GM18517 (cell line): ENCODE data around the gene BLTP3B.

Experiments
- ATAC-seq: cut with Tn5 transposase; IDR thresholded peaks from one replicate; pipeline ENCODE4 v1.9.1; 2021; ENCODE audit warnings: mild to moderate bottlenecking, moderate library complexity; ENCODE audit not compliant: unreplicated experiment

BLTP3B gene

DNA sequence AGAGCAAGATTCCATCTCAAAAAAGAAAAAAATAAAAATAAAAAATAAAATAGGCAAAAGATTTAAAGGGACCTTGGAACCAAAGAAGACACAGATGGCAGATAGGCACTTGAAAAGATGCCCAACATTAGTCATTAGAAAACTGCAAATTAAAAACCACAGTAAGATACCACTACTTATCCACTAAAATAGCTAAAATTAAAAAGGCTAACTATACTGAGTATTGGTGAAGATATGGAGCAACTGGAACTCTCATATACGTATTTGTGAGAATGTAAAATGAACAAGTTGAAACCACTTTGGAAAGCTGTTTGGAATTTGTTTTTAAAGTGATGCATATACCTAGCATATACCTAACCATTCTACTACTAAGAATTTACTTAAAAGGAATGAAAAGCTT lies 22.3 kb downstream of the BLTP3B start:
- no peak for ATAC-seq

DNA sequence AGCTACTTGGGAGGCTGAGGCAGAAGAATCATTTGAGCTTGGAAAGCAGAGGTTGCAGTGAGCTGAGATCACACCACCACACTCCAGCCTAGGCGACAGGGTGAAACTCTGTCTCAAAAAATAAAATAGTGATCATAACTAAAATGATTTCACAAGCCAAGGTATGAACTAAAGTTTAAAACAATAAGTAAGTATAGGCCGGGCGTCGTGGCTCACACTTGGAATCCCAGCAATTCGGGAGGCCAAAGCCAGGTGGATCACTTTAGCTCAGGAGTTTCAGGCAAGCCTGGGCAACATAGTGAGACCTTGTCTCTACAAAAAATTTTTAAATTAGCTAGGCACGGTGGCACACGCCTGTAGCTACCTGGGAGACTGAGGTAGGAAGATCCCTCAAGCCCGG lies 27.4 kb downstream of the BLTP3B start:
- ATAC-seq = no peak

DNA sequence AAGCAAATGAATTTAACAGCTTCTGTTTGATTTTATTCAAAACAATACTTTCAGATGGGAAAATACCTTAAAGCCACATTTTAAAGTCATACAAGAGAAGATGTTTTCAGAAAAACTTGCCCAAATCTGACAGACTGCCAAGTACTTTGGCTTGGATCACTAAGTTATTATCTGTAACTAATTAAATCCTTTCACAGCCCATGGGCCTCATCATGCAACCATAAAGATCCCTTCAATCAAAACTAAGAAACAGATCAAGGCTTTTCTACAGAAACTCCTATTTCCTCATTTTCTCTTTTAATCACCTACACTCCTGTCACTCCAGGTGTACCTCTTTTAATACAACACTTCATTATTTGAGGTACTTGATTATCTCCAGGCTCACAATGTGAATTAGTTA lies 28.1 kb downstream of the BLTP3B start:
- no peak for ATAC-seq

DNA sequence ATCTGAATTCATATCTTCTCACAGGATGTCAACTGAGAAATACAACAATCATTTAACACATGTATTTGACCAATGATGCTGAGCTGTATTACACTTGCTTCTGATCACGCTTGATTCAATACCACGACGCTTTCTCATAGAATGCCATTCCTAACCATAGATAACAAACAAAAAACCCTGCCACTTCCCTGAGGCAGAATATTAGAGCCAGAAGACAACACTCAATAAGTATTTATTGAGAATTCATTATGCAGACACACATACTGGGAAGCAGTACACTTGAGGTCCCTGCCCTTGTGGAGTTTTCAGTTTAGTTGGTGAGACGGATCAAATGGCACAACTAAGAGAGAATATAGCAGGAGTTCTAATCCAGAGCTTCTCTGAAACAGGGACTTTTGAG lies 32.4 kb downstream of the BLTP3B start:
- ATAC-seq = no peak

DNA sequence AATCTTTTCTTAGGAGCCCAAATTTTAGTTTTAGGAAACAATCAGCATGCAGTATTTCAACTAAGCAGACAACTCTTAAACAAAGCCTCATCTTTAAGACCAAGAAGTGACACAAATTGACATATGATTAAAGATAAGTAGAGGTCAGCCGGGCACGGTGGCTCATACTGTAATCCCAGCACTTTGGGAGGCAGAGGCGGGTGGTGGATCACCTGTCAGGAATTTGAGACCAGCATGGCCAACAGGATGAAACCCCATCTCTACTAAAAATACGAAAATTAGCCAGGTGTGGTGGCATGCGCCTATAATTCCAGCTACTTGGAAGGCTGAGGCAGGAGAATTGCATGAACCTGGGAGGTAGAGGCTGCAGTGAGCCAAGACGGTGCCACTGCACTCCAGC lies 35.8 kb downstream of the BLTP3B start:
- ATAC-seq = no peak

DNA sequence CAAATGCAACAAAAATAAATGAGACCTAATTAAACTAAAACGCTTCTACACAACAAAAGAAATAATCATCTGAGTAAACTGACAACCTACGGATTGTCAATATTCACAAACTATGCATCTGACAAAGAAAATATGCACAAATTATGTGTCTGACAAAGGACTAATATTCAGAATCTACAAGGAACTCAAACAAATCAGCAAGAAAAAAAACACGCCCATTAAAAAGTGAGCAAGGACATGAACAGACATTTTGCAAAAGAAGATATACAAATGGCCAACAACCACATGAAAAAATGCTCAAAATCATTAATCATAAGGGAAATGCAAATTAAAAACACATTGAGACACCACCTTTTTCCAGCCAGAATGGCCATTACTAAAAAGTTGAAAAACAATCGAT lies 37.0 kb downstream of the BLTP3B start:
- no peak for ATAC-seq

DNA sequence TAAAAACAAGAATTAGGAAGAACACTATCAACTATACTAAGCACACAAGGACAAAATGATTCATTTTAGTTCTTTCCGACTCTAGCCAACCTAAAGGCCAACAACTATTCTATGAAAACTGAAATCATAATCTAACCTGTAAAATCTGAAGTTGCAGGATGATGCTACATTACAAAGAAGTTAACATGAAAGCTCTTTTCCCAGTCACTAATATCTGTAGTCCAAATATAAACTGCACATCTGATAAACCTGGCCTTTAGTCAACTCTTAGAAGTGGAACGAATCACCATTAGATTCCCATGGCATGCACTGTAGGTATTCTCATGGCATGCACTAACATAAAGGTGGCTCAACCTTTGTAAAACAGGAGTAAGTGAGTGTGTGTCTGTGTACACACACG lies 41.7 kb downstream of the BLTP3B start:
- no peak for ATAC-seq
